Gastrocnemius medialis (tissue), 4 donors: ENCODE results near the gene SGPL1. TPM values are rescaled to one million over a fixed set of nuclear protein-coding genes. Genes with fewer than 3 reads are reported as not detected.

Source experiments
- ATAC-seq, 2 donors: fragments of 150-250 bp; one replicate each; pipeline ENCODE4 v1.9.1; 2016
- DNase-seq, 2 donors: peaks; one replicate each; pipeline ENCODE4 v3.0.0-alpha.2; 2019
- H3K27ac ChIP-seq, 4 donors: fragments of 200-600 bp; sonication (generic); 1 replicate in 1 of 4; 2 replicates in 3 of 4; pipeline ENCODE4 v1.5.1; 2016 to 2018; ENCODE audit warnings: mild to moderate bottlenecking in 2 of 4, moderate library complexity in 1 of 4
- H3K27me3 ChIP-seq, 3 donors: fragments of 200-600 bp; sonication (generic) in 2 of 3; 1 replicate in 1 of 3; 2 replicates in 2 of 3; pipeline versions ENCODE4 v1.5.1 to v1.6.0; 2016 to 2019; ENCODE audit warnings: mild to moderate bottlenecking in 1 of 3, moderate library complexity in 1 of 3
- H3K36me3 ChIP-seq, 2 donors: fragments of 200-600 bp; sonication (generic) in 1 of 2; one replicate each; pipeline ENCODE4 v1.5.1; 2017 to 2018
- H3K4me1 ChIP-seq, 2 donors: fragments of 200-600 bp; sonication (generic) in 1 of 2; one replicate each; pipeline ENCODE4 v1.5.1; 2016 to 2017; ENCODE audit warnings: mild to moderate bottlenecking in 2 of 2
- H3K4me3 ChIP-seq, 4 donors: fragments of 200-600 bp; sonication (generic) in 3 of 4; 1 replicate in 1 of 4; 2 replicates in 3 of 4; pipeline ENCODE4 v1.5.1; 2016 to 2019; ENCODE audit warnings: mild to moderate bottlenecking in 2 of 4
- H3K9me3 ChIP-seq, 3 donors: fragments of 200-600 bp; sonication (generic) in 2 of 3; 1 replicate in 1 of 3; 2 replicates in 2 of 3; pipeline ENCODE4 v1.5.1; 2016 to 2019
- POLR2A ChIP-seq, 2 donors: fragments of 450-650 bp; IDR thresholded peaks; one replicate each; pipeline ENCODE4 v1.6.1; 2017; ENCODE audit warnings: antibody characterized with exemption in 2 of 2, mild to moderate bottlenecking in 2 of 2, moderate library complexity in 2 of 2
- in situ Hi-C, 4 donors: fragments of 200-750 bp; cut with MboI; loops; one replicate each; pipeline versions ENCODE4 v1.15.0 to v1.8.0; 2017; ENCODE audit warnings: low sequenced_read_pairs in 4 of 4
- intact Hi-C: fragments of 100-400 bp; cut with DNase I; formaldehyde crosslinking; loops from one replicate; pipeline ENCODE4 v1.15.1; 2023; ENCODE audit warnings: low total_unique reads
- total RNA-seq, 4 donors: library from RNA; depleted of rRNA; stranded (reverse); fragments of >200 nt; gene quantifications; one replicate each; pipeline versions ENCODE4 v1.1.0 to v1.2.3, GENCODE V29; 2016
- TF ChIP-seq, protein P1 (sequence below), 5 experiments: fragments of 450-650 bp in 3 of 5; fragments of 200-600 bp in 2 of 5; sonication (generic) in 2 of 5; IDR thresholded peaks in 4 of 5; conservative IDR thresholded peaks in 1 of 5; 1 replicate in 4 of 5; 2 replicates in 1 of 5; pipeline ENCODE4 v1.5.1; 2016 to 2019; ENCODE audit warnings: antibody characterized with exemption in 5 of 5, mild to moderate bottlenecking in 3 of 5, moderate library complexity in 3 of 5

Gene SGPL1
- total RNA-seq, 4 donors from 2014 or later, result 6.5 to 17.1 (median 11.3) TPM

DNA sequence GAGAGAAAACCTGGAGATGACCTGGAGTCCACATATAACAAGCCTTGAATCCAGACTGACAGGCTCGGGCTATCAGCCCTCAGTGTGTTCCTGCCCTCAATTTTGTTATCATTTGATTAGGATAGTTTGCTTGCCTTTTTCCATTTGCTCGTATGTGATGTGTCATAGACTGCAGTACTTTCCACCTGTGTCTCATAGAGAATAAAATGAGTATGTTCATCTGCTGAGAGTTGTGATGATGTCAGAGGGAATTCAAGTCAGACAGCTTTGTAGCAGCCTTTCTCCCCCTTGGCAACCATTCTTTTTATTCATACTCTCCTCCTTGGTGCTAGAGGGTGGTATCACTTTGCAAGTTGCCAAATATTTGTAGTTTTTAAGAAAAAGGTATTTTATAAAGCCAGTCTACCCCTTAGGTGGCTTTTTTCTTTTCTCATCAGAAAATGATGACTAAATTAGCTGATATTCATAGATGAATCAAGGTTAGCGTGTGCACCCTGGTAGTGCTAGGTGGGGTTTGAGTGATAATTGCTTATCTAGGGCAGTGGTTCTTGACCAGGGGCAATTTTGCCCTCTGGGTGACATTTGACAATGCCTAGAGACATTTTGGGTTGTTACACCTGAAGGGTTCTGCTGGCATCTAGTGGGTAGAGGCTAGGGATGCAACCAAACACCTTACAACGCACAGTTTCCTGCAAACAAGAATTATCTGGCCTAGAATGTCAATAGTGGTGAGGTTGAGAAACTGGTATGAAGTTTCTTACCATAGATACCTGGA lies 5.4 kb downstream of the SGPL1 start:
- intact Hi-C loops (no loop called here), in situ Hi-C loops (no loop called here)
- Histone ChIP-seq H3K9me3 (no peaks in the 10 kb centered on the region), H3K4me3 (no peak overlapping the region), H3K27ac (no peak overlapping the region), H3K4me1 (peaks cover 7 to 10% of the 10 kb centered on the region in 2 donors), H3K36me3 (peaks cover 0 to 6% of the 10 kb centered on the region in 2 donors), H3K27me3 (no peaks in the 10 kb centered on the region)
- DNase-seq (no peak), ATAC-seq (no peak)
- TF ChIP-seq POLR2A (IDR thresholded peaks at IDR 0.05), result no peak
- TF ChIP-seq, protein P1, sequence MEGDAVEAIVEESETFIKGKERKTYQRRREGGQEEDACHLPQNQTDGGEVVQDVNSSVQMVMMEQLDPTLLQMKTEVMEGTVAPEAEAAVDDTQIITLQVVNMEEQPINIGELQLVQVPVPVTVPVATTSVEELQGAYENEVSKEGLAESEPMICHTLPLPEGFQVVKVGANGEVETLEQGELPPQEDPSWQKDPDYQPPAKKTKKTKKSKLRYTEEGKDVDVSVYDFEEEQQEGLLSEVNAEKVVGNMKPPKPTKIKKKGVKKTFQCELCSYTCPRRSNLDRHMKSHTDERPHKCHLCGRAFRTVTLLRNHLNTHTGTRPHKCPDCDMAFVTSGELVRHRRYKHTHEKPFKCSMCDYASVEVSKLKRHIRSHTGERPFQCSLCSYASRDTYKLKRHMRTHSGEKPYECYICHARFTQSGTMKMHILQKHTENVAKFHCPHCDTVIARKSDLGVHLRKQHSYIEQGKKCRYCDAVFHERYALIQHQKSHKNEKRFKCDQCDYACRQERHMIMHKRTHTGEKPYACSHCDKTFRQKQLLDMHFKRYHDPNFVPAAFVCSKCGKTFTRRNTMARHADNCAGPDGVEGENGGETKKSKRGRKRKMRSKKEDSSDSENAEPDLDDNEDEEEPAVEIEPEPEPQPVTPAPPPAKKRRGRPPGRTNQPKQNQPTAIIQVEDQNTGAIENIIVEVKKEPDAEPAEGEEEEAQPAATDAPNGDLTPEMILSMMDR (IDR thresholded peaks at IDR 0.05 in 4 of 5, conservative IDR thresholded peaks at IDR 0.05 in 1 of 5), result no peak

DNA sequence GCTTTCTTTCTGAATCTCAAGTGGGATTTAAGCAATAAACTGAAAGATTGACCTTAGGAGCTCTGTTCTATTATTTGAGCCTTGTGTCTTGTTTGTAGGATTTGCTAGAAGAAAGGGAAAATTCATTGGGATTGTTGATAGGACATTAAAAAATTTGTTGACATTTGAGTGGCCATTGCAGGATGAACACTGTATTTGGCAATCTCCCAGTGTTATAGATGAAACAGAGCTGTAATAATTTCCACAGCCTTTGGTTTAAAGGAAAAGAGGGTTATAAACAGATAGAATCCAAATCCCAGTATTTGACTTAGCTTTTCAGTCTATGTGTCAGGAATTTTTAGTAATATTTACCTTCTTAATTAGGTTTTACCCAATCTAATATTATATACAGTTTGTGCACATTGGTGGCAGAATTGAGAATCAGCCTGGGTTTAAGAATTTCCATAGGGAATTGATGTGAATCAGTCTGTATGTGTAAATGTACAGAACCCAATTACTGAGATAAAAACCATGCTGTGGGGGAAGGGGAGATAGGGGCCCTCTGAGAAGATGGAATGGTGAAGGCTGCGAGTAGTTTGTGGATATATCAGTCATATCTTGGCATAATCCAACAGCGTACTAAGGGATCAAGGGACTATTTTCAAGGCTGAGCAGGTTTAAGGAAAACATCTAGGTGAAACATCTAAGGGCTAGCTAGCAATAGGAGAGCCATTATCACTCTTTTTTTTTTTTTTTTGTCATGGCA lies 6.5 kb downstream of the SGPL1 start:
- H3K4me1 ChIP-seq, result peaks cover 0 to 2% of the 10 kb centered on the region in 2 donors
- no peaks in the 10 kb centered on the region for H3K27me3 ChIP-seq
- intact Hi-C loops, result no loop called here
- ATAC-seq (no peak), DNase-seq (no peak)
- H3K9me3 ChIP-seq, result no peaks in the 10 kb centered on the region
- in situ Hi-C loops, result no loop called here
- no peak overlapping the region for H3K27ac ChIP-seq
- H3K36me3 ChIP-seq, result peaks cover 0 to 8% of the 10 kb centered on the region in 2 donors
- TF ChIP-seq, protein P1 (IDR thresholded peaks at IDR 0.05 in 4 of 5, conservative IDR thresholded peaks at IDR 0.05 in 1 of 5), result no peak
- no peak for TF ChIP-seq POLR2A (IDR thresholded peaks at IDR 0.05)
- H3K4me3 ChIP-seq, result no peak overlapping the region

DNA sequence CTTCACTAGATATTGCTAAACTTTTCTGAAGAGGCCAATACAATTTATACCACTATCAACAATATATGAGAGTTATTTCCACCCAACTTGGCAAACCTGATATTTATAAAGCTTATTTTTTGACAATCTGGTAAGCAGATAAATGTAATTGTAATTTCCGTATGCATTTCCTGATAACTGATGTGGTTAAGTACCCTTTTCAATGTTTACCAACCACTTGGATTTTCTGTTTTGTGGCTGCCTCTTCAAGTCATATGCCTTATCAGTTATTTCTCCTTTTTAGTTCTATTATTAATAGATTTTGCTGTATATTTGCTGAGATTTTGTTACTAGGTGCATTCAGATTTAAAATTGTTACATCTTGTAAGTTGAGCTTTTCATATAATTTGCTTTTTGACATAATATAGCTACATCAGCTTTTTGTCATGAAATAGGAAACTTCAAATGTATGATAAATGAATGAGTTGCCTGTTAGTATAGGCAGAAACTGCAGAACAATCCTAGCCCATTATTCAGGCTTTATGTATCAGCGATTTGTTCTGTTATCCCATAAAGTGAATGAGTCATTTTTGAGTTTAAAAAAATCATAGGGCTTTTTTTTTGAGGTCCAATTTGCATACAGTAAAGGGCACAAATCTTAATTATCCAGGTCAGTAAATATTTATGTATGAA lies 11.5 kb downstream of the SGPL1 start:
- intact Hi-C loops (no loop called here), in situ Hi-C loops (no loop called here)
- no peaks in the 10 kb centered on the region for H3K27me3 ChIP-seq
- no peaks in the 10 kb centered on the region for H3K9me3 ChIP-seq
- no peak for ATAC-seq
- peaks cover 0 to 6% of the 10 kb centered on the region in 2 donors for H3K36me3 ChIP-seq
- H3K27ac ChIP-seq, result no peak overlapping the region
- peaks cover 17 to 20% of the 10 kb centered on the region in 2 donors for H3K4me1 ChIP-seq
- DNase-seq, result no peak
- H3K4me3 ChIP-seq, result no peak overlapping the region
- no peak for TF ChIP-seq POLR2A (IDR thresholded peaks at IDR 0.05)
- TF ChIP-seq, protein P1 (IDR thresholded peaks at IDR 0.05 in 4 of 5, conservative IDR thresholded peaks at IDR 0.05 in 1 of 5), result no peak

DNA sequence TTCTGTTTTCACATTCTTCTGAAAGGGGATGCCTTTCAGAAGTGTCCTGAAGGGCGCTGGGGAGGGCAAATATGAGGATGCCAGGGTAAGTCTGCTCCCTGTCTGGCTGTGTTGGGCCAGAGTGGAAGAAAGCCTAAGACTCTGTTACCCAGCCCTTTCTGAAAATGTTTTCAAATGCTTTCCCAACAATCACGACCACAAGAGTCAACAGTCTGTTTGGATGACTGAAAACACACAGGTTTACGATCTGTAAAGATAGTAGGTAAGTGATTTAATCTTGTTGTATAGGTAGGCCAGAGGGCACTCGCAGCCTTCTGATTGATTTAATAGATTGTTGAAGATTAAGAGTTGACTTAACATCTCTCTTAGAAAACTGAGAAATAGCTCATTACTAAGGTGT lies 13.2 kb downstream of the SGPL1 start:
- TF ChIP-seq POLR2A (IDR thresholded peaks at IDR 0.05), result no peak
- TF ChIP-seq, protein P1 (IDR thresholded peaks at IDR 0.05 in 4 of 5, conservative IDR thresholded peaks at IDR 0.05 in 1 of 5), result no peak
- no peak for ATAC-seq
- no peak for DNase-seq
- Histone ChIP-seq H3K27ac (peak overlapping the region; percentile 58 to 74 (median 68)), H3K4me3 (no peak overlapping the region), H3K27me3 (no peaks in the 10 kb centered on the region), H3K9me3 (no peaks in the 10 kb centered on the region), H3K4me1 (peaks cover 17 to 20% of the 10 kb centered on the region in 2 donors), H3K36me3 (peaks cover 0 to 4% of the 10 kb centered on the region in 2 donors)
- in situ Hi-C loops (no loop called here), intact Hi-C loops (loop anchor here (1.0 kb wide), 1 partner anchor 13 kb away; no protein-coding TSS in a partner anchor)
